ENCODE data around the gene ATAD3A. TPM values are rescaled to one million over a fixed set of nuclear protein-coding genes. Genes with fewer than 3 reads are reported as not detected.

The ATAD3A gene
- total RNA-seq, 4 donors from 2014 or later = 14.9 to 72.6 (median 24.4) TPM

- Histone ChIP-seq H3K4me1 (peaks cover 0 to 5% (median 0%) of the 10 kb centered on the region in 4 donors), H3K27ac (no peak overlapping the region), H3K4me3 (no peak overlapping the region), H3K27me3 (no peaks in the 10 kb centered on the region), H3K9me3 (no peaks in the 10 kb centered on the region), H3K36me3 (no peaks in the 10 kb centered on the region)
- TF ChIP-seq, protein P1, sequence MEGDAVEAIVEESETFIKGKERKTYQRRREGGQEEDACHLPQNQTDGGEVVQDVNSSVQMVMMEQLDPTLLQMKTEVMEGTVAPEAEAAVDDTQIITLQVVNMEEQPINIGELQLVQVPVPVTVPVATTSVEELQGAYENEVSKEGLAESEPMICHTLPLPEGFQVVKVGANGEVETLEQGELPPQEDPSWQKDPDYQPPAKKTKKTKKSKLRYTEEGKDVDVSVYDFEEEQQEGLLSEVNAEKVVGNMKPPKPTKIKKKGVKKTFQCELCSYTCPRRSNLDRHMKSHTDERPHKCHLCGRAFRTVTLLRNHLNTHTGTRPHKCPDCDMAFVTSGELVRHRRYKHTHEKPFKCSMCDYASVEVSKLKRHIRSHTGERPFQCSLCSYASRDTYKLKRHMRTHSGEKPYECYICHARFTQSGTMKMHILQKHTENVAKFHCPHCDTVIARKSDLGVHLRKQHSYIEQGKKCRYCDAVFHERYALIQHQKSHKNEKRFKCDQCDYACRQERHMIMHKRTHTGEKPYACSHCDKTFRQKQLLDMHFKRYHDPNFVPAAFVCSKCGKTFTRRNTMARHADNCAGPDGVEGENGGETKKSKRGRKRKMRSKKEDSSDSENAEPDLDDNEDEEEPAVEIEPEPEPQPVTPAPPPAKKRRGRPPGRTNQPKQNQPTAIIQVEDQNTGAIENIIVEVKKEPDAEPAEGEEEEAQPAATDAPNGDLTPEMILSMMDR (IDR thresholded peaks at IDR 0.05) = peak in 1 of 6 experiments; percentile 12
- TF ChIP-seq POLR2A (IDR thresholded peaks at IDR 0.05) = no peak
- no peak for DNase-seq
Measured at GRCh38 chr1:1550591-1551432, 38.9 kb downstream of the ATAD3A start.

GRCh38 chr1:1551524-1552262 is 39.7 kb downstream of the ATAD3A start:
- H3K36me3 ChIP-seq = peaks cover 0 to 3% (median 0%) of the 10 kb centered on the region in 3 donors
- no peak overlapping the region for H3K4me3 ChIP-seq
- H3K27me3 ChIP-seq = no peaks in the 10 kb centered on the region
- H3K27ac ChIP-seq = no peak overlapping the region
- TF ChIP-seq, protein P1 (IDR thresholded peaks at IDR 0.05) = no peak
- no peak for TF ChIP-seq POLR2A (IDR thresholded peaks at IDR 0.05)
- no peak for DNase-seq
- peaks cover 0 to 5% (median 0%) of the 10 kb centered on the region in 4 donors for H3K4me1 ChIP-seq
- no peaks in the 10 kb centered on the region for H3K9me3 ChIP-seq

DNA sequence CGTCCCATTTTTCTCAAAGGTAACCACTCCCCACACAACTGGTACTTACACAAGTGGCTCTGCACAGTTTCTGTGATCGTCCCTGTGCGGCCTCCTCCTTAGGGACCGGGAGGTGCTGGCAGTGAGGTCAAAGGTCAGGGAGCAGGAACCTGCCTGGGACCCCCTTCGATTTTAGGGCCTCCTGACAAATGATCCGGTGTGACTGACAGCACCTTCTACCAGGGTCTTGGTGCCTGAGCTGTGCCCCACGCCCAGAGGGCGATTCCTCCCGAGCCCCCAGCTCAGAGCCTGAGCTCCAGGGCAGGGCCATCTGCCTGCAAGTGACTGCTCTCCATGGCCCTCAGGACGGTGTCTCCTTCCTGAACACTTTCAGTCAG is 40.3 kb downstream of the ATAD3A start:
- Histone ChIP-seq H3K27ac (no peak overlapping the region), H3K4me3 (no peak overlapping the region), H3K36me3 (peaks cover 0 to 3% (median 0%) of the 10 kb centered on the region in 3 donors), H3K4me1 (peaks cover 0 to 5% (median 0%) of the 10 kb centered on the region in 4 donors), H3K9me3 (no peaks in the 10 kb centered on the region), H3K27me3 (no peaks in the 10 kb centered on the region)
- TF ChIP-seq POLR2A (IDR thresholded peaks at IDR 0.05) = no peak
- TF ChIP-seq, protein P1 (IDR thresholded peaks at IDR 0.05) = no peak
- no peak for DNase-seq

- TF ChIP-seq POLR2A (IDR thresholded peaks at IDR 0.05) = no peak
- TF ChIP-seq, protein P1 (IDR thresholded peaks at IDR 0.05) = no peak
- Histone ChIP-seq H3K27me3 (no peaks in the 10 kb centered on the region), H3K27ac (no peak overlapping the region), H3K4me1 (peaks cover 0 to 5% (median 0%) of the 10 kb centered on the region in 4 donors), H3K4me3 (no peak overlapping the region), H3K9me3 (no peaks in the 10 kb centered on the region), H3K36me3 (peaks cover 0 to 3% (median 0%) of the 10 kb centered on the region in 3 donors)
- DNase-seq = no peak
Measured at GRCh38 chr1:1553821-1554494, 42.0 kb downstream of the ATAD3A start.

DNA sequence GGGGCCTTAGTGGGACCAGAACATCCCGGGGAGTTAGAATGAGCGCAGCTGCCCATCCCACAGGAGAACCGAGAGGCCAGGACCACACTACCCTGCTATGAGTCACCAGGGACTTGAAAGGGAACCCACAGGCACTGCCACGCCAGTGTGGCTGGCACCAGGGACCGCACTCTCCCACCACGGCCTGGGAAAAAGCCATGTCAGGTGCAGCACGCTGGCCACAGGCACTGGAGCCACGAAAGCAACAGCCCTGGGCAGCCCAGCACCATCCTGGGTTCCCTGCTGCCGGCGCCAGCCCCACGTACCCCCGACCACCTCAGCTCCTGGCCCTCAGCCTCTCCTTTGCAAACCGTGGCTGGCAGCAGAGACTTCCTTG is 42.6 kb downstream of the ATAD3A start:
- peaks cover 0 to 5% (median 0%) of the 10 kb centered on the region in 4 donors for H3K4me1 ChIP-seq
- H3K9me3 ChIP-seq = no peaks in the 10 kb centered on the region
- no peaks in the 10 kb centered on the region for H3K27me3 ChIP-seq
- no peak overlapping the region for H3K4me3 ChIP-seq
- TF ChIP-seq, protein P1 (IDR thresholded peaks at IDR 0.05) = no peak
- TF ChIP-seq POLR2A (IDR thresholded peaks at IDR 0.05) = no peak
- H3K36me3 ChIP-seq = peaks cover 0 to 3% (median 0%) of the 10 kb centered on the region in 3 donors
- H3K27ac ChIP-seq = no peak overlapping the region
- DNase-seq = no peak

Measured in Peyer's patch (tissue), 4 donors.